Measurements from ENCODE around the gene S100A13. TPM values are rescaled to one million over a fixed set of nuclear protein-coding genes. Genes with fewer than 3 reads are reported as not detected.
"Not testable (repeated sequence)": the region's sequence is repeated elsewhere in the genome, so short reads cannot be mapped to it uniquely, and the experiment has no call there.

Gene S100A13
- total RNA-seq, 2 donors from 2014 or later, result 224 to 284 TPM

DNA sequence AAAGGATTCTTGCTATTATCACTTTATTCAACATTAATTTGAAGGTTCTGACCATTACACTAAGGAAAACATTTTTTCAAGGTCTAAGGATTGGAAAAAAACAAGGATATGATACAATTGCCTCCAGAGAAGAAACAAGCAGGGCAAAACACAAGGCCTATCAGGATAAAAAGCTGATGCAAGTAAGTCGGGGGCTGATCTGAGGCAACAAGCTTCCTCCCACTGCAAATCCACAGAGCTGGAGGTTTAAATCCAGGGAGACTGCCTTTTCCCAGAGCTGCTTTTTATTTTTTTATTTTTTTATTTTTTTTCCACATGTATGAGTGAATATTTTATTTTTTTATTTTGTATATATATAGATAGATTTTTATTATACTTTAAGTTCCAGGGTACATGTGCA is 42.3 kb downstream of the S100A13 start:
- no peak for TF ChIP-seq CTCF (conservative IDR thresholded peaks at IDR 0.05)

DNA sequence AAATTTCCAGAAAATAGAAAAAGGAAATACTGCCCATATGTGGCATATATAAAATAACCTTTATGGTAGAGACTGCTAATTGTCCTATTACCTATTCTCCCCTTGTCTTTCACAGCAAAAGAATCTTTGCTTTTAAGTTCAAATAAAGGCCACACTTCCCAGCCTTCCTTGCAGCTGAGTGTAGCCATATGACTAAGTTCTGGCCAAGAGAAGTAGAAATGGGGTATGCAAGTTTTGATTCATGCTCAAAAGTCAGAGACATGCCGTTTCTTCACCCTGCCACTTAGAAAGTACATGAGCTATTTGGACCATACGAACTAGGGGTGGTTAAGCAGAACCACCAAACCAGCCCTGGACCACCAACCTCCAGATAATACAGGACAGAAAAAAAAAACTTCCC is 43.3 kb downstream of the S100A13 start:
- 68 to 100% methylated on average over 2 of the region's 2 CpGs for WGBS, 2 experiments (ENCODE audit: insufficient coverage in 1 of 2, insufficient read length in 1 of 2)
- H3K9me3 Mint-ChIP-seq, result peaks cover 3% of the 10 kb centered on the region

More for the DNA sequence above, 42.3 kb downstream of the S100A13 start:
- H3K4me3 Mint-ChIP-seq, result no peak overlapping the region
- H3K27me3 Mint-ChIP-seq (ENCODE audit: insufficient read depth), result no peaks in the 10 kb centered on the region
- no peak for DNase-seq
- peak overlapping the region; percentile 61 for H3K27ac Mint-ChIP-seq
- WGBS, 2 experiments (ENCODE audit: insufficient coverage in 1 of 2, insufficient read length in 1 of 2), result 94 to 100% methylated on average over 1 of the region's 1 CpG
- Histone ChIP-seq H3K9me3 (ENCODE audit: control insufficient read depth, low read length) (no peaks in the 10 kb centered on the region), H3K4me3 (ENCODE audit: low read length) (no peak overlapping the region), H3K27me3 (ENCODE audit: control insufficient read depth, insufficient read depth, low read length, poor library complexity, severe bottlenecking) (no peaks in the 10 kb centered on the region), H3K36me3 (ENCODE audit: control insufficient read depth, insufficient read depth, low read length) (no peaks in the 10 kb centered on the region), H3K9ac (ENCODE audit: extremely low read depth, low read length, poor library complexity, severe bottlenecking) (no peak overlapping the region), H3K4me1 (ENCODE audit: control insufficient read depth, insufficient read depth, low read length) (peaks cover 11% of the 10 kb centered on the region), H3K27ac (ENCODE audit: low read depth, low read length) (no peak overlapping the region)
- peaks cover 3% of the 10 kb centered on the region for H3K9me3 Mint-ChIP-seq
- H3K36me3 Mint-ChIP-seq (ENCODE audit: low read depth), result no peaks in the 10 kb centered on the region
- peaks cover 32% of the 10 kb centered on the region for H3K4me1 Mint-ChIP-seq

GRCh38 chr1:153583514-153583913 is 43.8 kb downstream of the S100A13 start:
- peaks cover 42% of the 10 kb centered on the region for H3K4me1 Mint-ChIP-seq
- WGBS, 2 experiments (ENCODE audit: insufficient coverage in 1 of 2, insufficient read length in 1 of 2), result 12% methylated on average over 1 of the region's 3 CpGs; no CpG with 5 or more reads in 1 of the 2 experiments
- H3K36me3 Mint-ChIP-seq (ENCODE audit: low read depth); H3K36me3 ChIP-seq (ENCODE audit: control insufficient read depth, insufficient read depth, low read length); H3K27me3 ChIP-seq (ENCODE audit: control insufficient read depth, insufficient read depth, low read length, poor library complexity, severe bottlenecking); H3K27ac ChIP-seq (ENCODE audit: low read depth, low read length); H3K4me3 ChIP-seq (ENCODE audit: low read length); H3K27me3 Mint-ChIP-seq (ENCODE audit: insufficient read depth); H3K9ac ChIP-seq (ENCODE audit: extremely low read depth, low read length, poor library complexity, severe bottlenecking); DNase-seq; H3K9me3 Mint-ChIP-seq; H3K27ac Mint-ChIP-seq; H3K4me3 Mint-ChIP-seq; H3K9me3 ChIP-seq (ENCODE audit: control insufficient read depth, low read length): not testable (repeated sequence)
- peaks cover 14% of the 10 kb centered on the region for H3K4me1 ChIP-seq (ENCODE audit: control insufficient read depth, insufficient read depth, low read length)

More for the DNA sequence above, 43.3 kb downstream of the S100A13 start:
- Histone ChIP-seq H3K9me3 (ENCODE audit: control insufficient read depth, low read length) (no peaks in the 10 kb centered on the region), H3K9ac (ENCODE audit: extremely low read depth, low read length, poor library complexity, severe bottlenecking) (no peak overlapping the region), H3K27me3 (ENCODE audit: control insufficient read depth, insufficient read depth, low read length, poor library complexity, severe bottlenecking) (no peaks in the 10 kb centered on the region), H3K4me1 (ENCODE audit: control insufficient read depth, insufficient read depth, low read length) (peaks cover 11% of the 10 kb centered on the region), H3K36me3 (ENCODE audit: control insufficient read depth, insufficient read depth, low read length) (no peaks in the 10 kb centered on the region), H3K27ac (ENCODE audit: low read depth, low read length) (no peak overlapping the region), H3K4me3 (ENCODE audit: low read length) (no peak overlapping the region)
- Mint-ChIP-seq H3K36me3 (ENCODE audit: low read depth) (no peaks in the 10 kb centered on the region), H3K4me1 (peaks cover 37% of the 10 kb centered on the region), H3K27ac (peak overlapping the region; percentile 33), H3K27me3 (ENCODE audit: insufficient read depth) (no peaks in the 10 kb centered on the region), H3K4me3 (no peak overlapping the region)
- no peak for DNase-seq
- no peak for TF ChIP-seq CTCF (conservative IDR thresholded peaks at IDR 0.05)

- DNase-seq, result not testable (repeated sequence)
These were observed 44.5 kb downstream of the S100A13 start for GRCh38 chr1:153582836-153583235.

More at GRCh38 chr1:153582836-153583235, 44.5 kb downstream of the S100A13 start:
- not testable (repeated sequence) for H3K4me3 Mint-ChIP-seq; H3K27me3 Mint-ChIP-seq (ENCODE audit: insufficient read depth); H3K36me3 Mint-ChIP-seq (ENCODE audit: low read depth); H3K27ac Mint-ChIP-seq; H3K9ac ChIP-seq (ENCODE audit: extremely low read depth, low read length, poor library complexity, severe bottlenecking); H3K27me3 ChIP-seq (ENCODE audit: control insufficient read depth, insufficient read depth, low read length, poor library complexity, severe bottlenecking); H3K9me3 Mint-ChIP-seq; H3K9me3 ChIP-seq (ENCODE audit: control insufficient read depth, low read length); H3K27ac ChIP-seq (ENCODE audit: low read depth, low read length); H3K4me3 ChIP-seq (ENCODE audit: low read length); H3K36me3 ChIP-seq (ENCODE audit: control insufficient read depth, insufficient read depth, low read length)
- H3K4me1 ChIP-seq (ENCODE audit: control insufficient read depth, insufficient read depth, low read length), result peaks cover 16% of the 10 kb centered on the region
- WGBS, 2 experiments (ENCODE audit: insufficient coverage in 1 of 2, insufficient read length in 1 of 2), result 80 to 93% methylated on average over 1 to 34 of the region's 34 CpGs
- peaks cover 46% of the 10 kb centered on the region for H3K4me1 Mint-ChIP-seq

All from endodermal cell (in vitro differentiated cells).